HG03520 (cell line): ENCODE measurements around the gene GABRG3.

Experiments
- ATAC-seq: cut with Tn5 transposase; IDR thresholded peaks from one replicate; pipeline ENCODE4 v1.9.1; 2021; ENCODE audit warnings: mild to moderate bottlenecking, moderate library complexity; ENCODE audit not compliant: unreplicated experiment

The GABRG3 gene

GRCh38 chr15:27396996-27397395 lies 426.0 kb downstream of the GABRG3 start:
- ATAC-seq = no peak

GRCh38 chr15:27398631-27399161 lies 427.7 kb downstream of the GABRG3 start:
- ATAC-seq = no peak

- no peak for ATAC-seq
Observed at GRCh38 chr15:27399241-27399640, 428.3 kb downstream of the GABRG3 start.

- no peak for ATAC-seq
Observed at GRCh38 chr15:27401471-27401870, 430.5 kb downstream of the GABRG3 start.

GRCh38 chr15:27408428-27408827 lies 437.4 kb downstream of the GABRG3 start:
- no peak for ATAC-seq

GRCh38 chr15:27410996-27411605 lies 440.1 kb downstream of the GABRG3 start:
- ATAC-seq = no peak

- ATAC-seq = no peak
Observed at GRCh38 chr15:27412415-27412814, 441.4 kb downstream of the GABRG3 start.

- ATAC-seq = no peak
Observed at GRCh38 chr15:27414168-27414870, 443.3 kb downstream of the GABRG3 start.

GRCh38 chr15:27418726-27419125 lies 447.7 kb downstream of the GABRG3 start:
- no peak for ATAC-seq

GRCh38 chr15:27422997-27423396 lies 452.0 kb downstream of the GABRG3 start:
- no peak for ATAC-seq

- no peak for ATAC-seq
Observed at GRCh38 chr15:27426805-27427204, 455.8 kb downstream of the GABRG3 start.

GRCh38 chr15:27427276-27427675 lies 456.3 kb downstream of the GABRG3 start:
- ATAC-seq = no peak

- ATAC-seq = no peak
Observed at GRCh38 chr15:27428151-27428550, 457.2 kb downstream of the GABRG3 start.

GRCh38 chr15:27429577-27429976 lies 458.6 kb downstream of the GABRG3 start:
- no peak for ATAC-seq

GRCh38 chr15:27433604-27434003 lies 462.6 kb downstream of the GABRG3 start:
- no peak for ATAC-seq

- ATAC-seq = no peak
Observed at GRCh38 chr15:27438403-27439375, 467.7 kb downstream of the GABRG3 start.

- no peak for ATAC-seq
Observed at GRCh38 chr15:27441120-27441519, 470.1 kb downstream of the GABRG3 start.

- no peak for ATAC-seq
Observed at GRCh38 chr15:27448234-27448633, 477.3 kb downstream of the GABRG3 start.

GRCh38 chr15:27448986-27449385 lies 478.0 kb downstream of the GABRG3 start:
- ATAC-seq = no peak

GRCh38 chr15:27449941-27450340 lies 479.0 kb downstream of the GABRG3 start:
- no peak for ATAC-seq
